HTR-8/SVneo (cell line): ENCODE results near the gene CALCOCO1.
"Not testable (repeated sequence)": the region's sequence is repeated elsewhere in the genome, so short reads cannot be mapped to it uniquely, and the experiment has no call there.

ENCODE experiments used
- DNase-seq: peaks from one replicate; pipeline ENCODE4 v3.0.0; 2011; ENCODE audit warnings: low spot score, mixed read lengths; ENCODE audit not compliant: insufficient read length
- FAIRE-seq: peaks from 2 replicates; lab custom pipeline; 2011; peaks lifted over from hg19 to GRCh38; lab: Jason Lieb, UNC

Gene CALCOCO1

GRCh38 chr12:53701518-53702264 lies 25.6 kb downstream of the CALCOCO1 start:
- peak; percentile 31 for FAIRE-seq
- DNase-seq, result peak; percentile 79

GRCh38 chr12:53700567-53700966 lies 26.7 kb downstream of the CALCOCO1 start:
- FAIRE-seq (no peak), DNase-seq (no peak)

DNA sequence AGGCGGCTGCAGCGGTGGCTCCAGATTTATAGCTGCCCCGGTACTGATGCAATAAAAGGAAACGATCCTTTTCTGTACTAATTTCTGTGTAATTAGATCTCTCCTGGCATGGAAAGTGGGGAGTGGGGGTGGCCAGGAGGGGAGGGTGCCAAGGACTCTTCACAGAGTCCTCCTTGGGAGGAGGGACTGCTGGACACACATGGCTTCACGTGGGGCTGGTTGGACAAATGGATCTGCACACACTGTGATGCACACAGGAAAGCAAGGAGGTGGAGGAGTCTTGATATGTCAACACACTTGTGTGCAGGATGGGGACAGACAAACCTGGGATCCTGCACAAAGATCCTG lies 27.6 kb downstream of the CALCOCO1 start:
- FAIRE-seq (no peak), DNase-seq (no peak)

- DNase-seq (no peak), FAIRE-seq (no peak)
These were observed 28.1 kb downstream of the CALCOCO1 start for GRCh38 chr12:53698948-53699677.

- DNase-seq (no peak), FAIRE-seq (no peak)
These were observed 30.5 kb downstream of the CALCOCO1 start for GRCh38 chr12:53696655-53697331.

DNA sequence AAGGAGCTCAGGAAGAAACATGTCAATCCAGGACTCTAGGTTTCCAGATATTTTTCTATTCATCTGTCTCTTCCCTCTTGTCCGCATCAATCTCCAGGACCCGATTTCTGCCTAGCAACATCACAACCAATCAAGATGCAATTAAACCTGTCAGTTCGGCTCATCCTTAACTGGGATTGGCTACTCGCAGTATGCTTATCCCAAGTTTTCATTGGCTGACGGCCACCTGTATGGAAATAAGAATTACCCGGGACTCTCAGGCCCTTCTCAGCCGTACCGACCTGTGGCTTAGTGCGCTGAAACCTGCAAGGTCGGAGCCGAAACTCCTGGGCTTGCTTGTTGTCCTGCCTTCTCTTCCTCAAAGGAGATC lies 31.0 kb downstream of the CALCOCO1 start:
- peak; percentile 80 for FAIRE-seq
- peak; percentile 98 for DNase-seq

GRCh38 chr12:53695152-53696145 lies 31.8 kb downstream of the CALCOCO1 start:
- FAIRE-seq (no peak), DNase-seq (peak; percentile 56)

- FAIRE-seq (no peak), DNase-seq (no peak)
These were observed 32.5 kb downstream of the CALCOCO1 start for GRCh38 chr12:53694756-53695151.

DNA sequence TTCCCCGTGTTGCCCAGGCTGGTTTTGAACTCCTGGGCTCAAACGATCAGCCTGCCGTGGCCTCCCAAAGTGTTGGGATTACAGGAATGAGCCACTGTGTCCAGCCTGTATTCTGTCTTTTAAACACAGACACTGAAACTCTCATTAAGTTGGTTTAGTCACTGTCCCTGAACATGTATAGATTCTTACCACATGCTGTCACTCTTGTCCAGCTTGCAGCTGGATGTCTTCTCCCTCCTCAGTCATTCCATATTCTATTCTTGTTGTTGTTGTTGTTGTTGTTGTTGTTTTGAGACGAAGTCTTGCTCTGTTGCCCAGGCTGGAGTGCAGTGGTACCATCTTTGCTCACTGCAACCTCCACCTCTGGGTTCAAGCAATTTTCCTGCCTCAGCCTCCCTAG lies 39.1 kb downstream of the CALCOCO1 start:
- FAIRE-seq (no peak), DNase-seq (no peak)

GRCh38 chr12:53686436-53686835 lies 40.8 kb downstream of the CALCOCO1 start:
- DNase-seq (no peak), FAIRE-seq (no peak)

DNA sequence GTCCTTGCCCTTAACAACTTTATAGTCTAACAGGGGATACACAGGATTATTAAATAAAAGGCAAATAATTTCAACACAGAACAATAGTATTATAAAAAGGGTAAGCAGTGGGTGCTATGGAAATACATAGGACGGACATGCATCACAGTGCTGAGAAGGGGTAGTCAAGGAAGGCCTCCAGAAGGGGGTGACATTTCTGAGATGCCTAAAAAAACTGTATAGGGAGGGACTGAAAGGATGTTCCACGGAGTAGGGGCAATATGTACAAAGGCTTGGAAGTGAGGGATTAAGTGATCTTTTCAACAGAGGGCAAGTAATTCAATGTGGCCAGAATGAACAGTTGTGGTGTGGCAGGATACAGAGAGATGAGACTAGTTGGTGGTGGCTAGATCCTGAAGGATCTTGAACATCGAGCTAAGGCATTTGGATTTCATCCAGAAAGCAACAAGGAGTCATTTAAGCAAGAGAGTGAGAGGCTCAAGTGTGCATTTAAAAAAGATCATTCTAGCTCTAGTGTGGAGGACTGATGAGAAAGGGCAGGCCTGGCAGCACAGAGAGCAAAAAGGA lies 42.5 kb downstream of the CALCOCO1 start:
- DNase-seq, result no peak
- no peak for FAIRE-seq

DNA sequence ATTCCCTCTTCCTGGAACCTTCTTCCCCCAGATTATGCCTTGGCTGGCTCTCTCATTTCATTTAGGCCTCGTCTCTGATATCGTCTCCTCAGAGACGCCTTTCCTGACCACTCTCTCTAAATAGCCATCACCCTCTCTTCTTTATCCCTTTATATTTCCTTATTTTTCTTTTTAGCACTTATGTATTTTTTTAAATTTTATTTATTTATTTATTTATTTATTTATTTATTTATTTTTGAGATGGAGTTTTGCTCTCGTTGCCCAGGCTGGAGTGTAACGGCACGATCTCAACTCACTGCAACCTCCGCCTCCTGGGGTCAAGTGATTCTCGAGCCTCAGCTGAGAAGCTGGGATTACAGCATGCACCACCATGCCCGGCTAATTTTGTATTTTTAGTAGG lies 43.3 kb downstream of the CALCOCO1 start:
- DNase-seq, result no peak
- no peak for FAIRE-seq

GRCh38 chr12:53683494-53683893 lies 43.8 kb downstream of the CALCOCO1 start:
- FAIRE-seq, result no peak
- no peak for DNase-seq

DNA sequence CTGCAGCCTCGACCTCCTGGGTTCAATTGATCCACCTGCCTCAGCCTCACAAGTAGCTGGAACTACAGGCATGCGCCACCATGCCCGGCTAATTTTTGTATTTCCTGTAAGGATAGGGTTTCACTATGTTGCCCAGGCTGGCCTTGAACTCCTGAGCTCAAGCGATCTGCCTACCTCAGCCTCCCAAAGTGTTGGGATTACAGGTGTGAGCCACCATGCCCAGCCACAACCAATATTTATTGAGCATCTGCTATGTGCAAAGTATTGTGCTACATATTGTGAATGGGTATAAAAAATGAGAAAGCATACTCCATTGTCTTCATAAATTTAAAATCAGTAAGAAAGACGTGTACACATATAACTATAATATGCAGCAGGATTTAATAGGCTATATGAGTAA lies 47.2 kb downstream of the CALCOCO1 start:
- DNase-seq, FAIRE-seq: not testable (repeated sequence)

- DNase-seq, result no peak
- no peak for FAIRE-seq
These were observed 49.5 kb downstream of the CALCOCO1 start for GRCh38 chr12:53677800-53678148.

DNA sequence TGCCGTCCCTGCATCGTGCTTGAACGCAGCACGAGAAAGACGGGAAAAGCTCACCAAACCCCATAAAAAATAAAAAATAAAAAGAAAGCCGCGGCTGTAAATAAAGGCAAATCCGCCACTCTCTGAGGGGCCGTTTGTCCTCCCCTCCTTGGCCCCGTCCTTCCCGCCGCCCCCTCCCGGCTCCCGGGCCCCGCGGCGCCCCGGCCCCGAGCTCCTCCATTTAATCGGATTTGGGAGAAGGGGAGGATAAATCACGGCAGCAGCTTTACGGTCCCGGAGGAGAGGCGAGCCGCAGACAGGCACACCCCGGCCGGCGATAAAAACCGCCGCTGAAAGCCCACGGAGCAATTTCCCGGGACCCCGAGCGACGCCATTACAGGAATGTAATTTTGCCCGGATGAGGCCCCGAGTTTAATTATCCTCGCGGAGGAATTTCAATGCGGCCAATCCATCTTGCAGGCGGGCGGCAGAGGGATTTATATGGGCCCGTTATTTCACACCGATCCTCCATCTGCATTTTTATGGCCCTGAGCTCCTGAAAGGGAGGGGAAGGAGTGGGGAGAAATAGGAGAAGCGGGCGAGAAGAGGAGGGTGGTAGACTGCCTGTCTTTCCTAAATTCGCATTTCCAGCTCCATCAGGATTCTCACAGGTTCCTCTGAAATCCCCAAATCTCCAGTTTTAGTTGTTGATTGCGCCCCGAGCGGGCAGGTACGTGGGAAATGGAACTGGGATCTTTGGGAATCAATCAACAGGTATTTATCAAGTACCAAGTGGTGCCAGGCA lies 50.0 kb downstream of the CALCOCO1 start:
- FAIRE-seq, result no peak
- DNase-seq, result no peak

DNA sequence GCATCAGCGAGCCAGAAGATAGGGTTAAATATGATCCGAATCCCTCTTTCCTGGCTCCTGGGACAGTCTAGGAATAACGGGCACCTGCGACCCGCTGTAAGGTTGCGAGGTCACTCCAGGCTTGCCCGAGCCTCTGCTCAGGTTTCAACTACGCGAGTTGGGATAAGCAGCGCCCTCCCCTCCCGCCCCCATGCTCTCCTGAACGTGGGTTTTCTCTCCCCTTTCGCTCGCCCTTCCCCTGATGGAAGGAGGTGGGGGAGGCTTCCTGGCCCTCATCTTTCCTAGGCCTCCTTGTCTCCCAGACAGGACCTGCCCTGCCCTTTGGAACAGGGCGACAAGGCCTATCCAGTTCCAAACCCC lies 50.6 kb downstream of the CALCOCO1 start:
- DNase-seq, result no peak
- FAIRE-seq, result no peak

- FAIRE-seq (peak; percentile 97), DNase-seq (peak; percentile 98)
These were observed 51.3 kb downstream of the CALCOCO1 start, which contains the start of gene ATP5MC2 for GRCh38 chr12:53675701-53676607. TSS of gene ATP5MC2 (minus strand) at chr12:53676083. CDS start at chr12:53672614, 3,469 bp downstream.
